Activated naive CD4-positive, alpha-beta T cell treated with anti-CD3 and anti-CD28 coated beads for 36 hours (primary cell): ENCODE data around the gene IKZF5. TPM values are rescaled to one million over a fixed set of nuclear protein-coding genes. Genes with fewer than 3 reads are reported as not detected.

ENCODE experiments used
- CTCF ChIA-PET: fragments of 350-600 bp; sonication (Branson Sonifier 250); formaldehyde crosslinking; loops from one replicate; lab custom pipeline; 2021; ENCODE audit warnings: antibody characterized with exemption; lab: Charles Lee
- DNase-seq: peaks from one replicate; pipeline ENCODE4 v3.0.0-alpha.2; 2020
- H3K27ac Mint-ChIP-seq: one replicate; pipeline ENCODE4 v1.8.0; 2021; ENCODE audit warnings: mild to moderate bottlenecking, mixed read lengths
- H3K27me3 Mint-ChIP-seq: one replicate; pipeline ENCODE4 v1.8.0; 2021; ENCODE audit warnings: low read depth, mixed read lengths
- H3K36me3 Mint-ChIP-seq: one replicate; pipeline ENCODE4 v1.8.0; 2021; ENCODE audit warnings: low read depth, mixed read lengths
- H3K4me1 Mint-ChIP-seq: one replicate; pipeline ENCODE4 v1.8.0; 2021; ENCODE audit warnings: low read depth, mixed read lengths
- H3K4me3 Mint-ChIP-seq: one replicate; pipeline ENCODE4 v1.8.0; 2021; ENCODE audit warnings: mild to moderate bottlenecking, moderate library complexity, mixed read lengths
- H3K9me3 Mint-ChIP-seq: one replicate; pipeline ENCODE4 v1.8.0; 2021; ENCODE audit warnings: mixed read lengths
- intact Hi-C: fragments of 100-400 bp; cut with micrococcal nuclease; formaldehyde crosslinking; loops from one replicate; pipeline ENCODE4 v1.15.1; 2023
- total RNA-seq, 2 experiments: library from RNA; stranded (reverse); gene quantifications; one replicate each; pipeline ENCODE4 v1.2.3, GENCODE V29; 2021

Gene IKZF5
- total RNA-seq, 2 experiments from 2014 or later, result 15.3 to 16.2 TPM

- no peak overlapping the region for H3K4me3 Mint-ChIP-seq
- H3K4me1 Mint-ChIP-seq, result no peaks in the 10 kb centered on the region
- no peak for DNase-seq
- H3K9me3 Mint-ChIP-seq, result no peaks in the 10 kb centered on the region
- H3K36me3 Mint-ChIP-seq, result peaks cover 4% of the 10 kb centered on the region
- intact Hi-C loops, result no loop called here
- no peak overlapping the region for H3K27ac Mint-ChIP-seq
- no peaks in the 10 kb centered on the region for H3K27me3 Mint-ChIP-seq
- CTCF ChIA-PET, result no interaction called here
Observed at GRCh38 chr10:123031124-123031523, 22.5 kb upstream of the IKZF5 start.

- Mint-ChIP-seq H3K27me3 (no peaks in the 10 kb centered on the region), H3K4me1 (no peaks in the 10 kb centered on the region), H3K9me3 (no peaks in the 10 kb centered on the region), H3K27ac (no peak overlapping the region), H3K36me3 (no peaks in the 10 kb centered on the region), H3K4me3 (no peak overlapping the region)
- intact Hi-C loops, result no loop called here
- DNase-seq, result no peak
- CTCF ChIA-PET, result no interaction called here
Observed at GRCh38 chr10:123027861-123028260, 19.3 kb upstream of the IKZF5 start.

- Mint-ChIP-seq H3K27ac (no peak overlapping the region), H3K27me3 (no peaks in the 10 kb centered on the region), H3K9me3 (no peaks in the 10 kb centered on the region), H3K4me3 (no peak overlapping the region), H3K36me3 (no peaks in the 10 kb centered on the region), H3K4me1 (no peaks in the 10 kb centered on the region)
- no peak for DNase-seq
- CTCF ChIA-PET, result interaction anchor here (0.7 kb wide), 1 partner anchor 66 kb away, joined by 4 read pairs; no protein-coding TSS in a partner anchor
- intact Hi-C loops, result no loop called here
Observed at GRCh38 chr10:123026302-123026701, 17.7 kb upstream of the IKZF5 start.

- CTCF ChIA-PET, result interaction anchor here (0.8 to 1.2 kb wide), 2 partner anchors 14 to 18 kb away, joined by 3 read pairs; no protein-coding TSS in a partner anchor
- Mint-ChIP-seq H3K4me1 (no peaks in the 10 kb centered on the region), H3K9me3 (no peaks in the 10 kb centered on the region), H3K36me3 (no peaks in the 10 kb centered on the region), H3K4me3 (no peak overlapping the region), H3K27ac (no peak overlapping the region), H3K27me3 (no peaks in the 10 kb centered on the region)
- DNase-seq, result no peak
- intact Hi-C loops, result no loop called here
Observed at GRCh38 chr10:123024540-123024939, 15.9 kb upstream of the IKZF5 start.

- Mint-ChIP-seq H3K36me3 (peaks cover 1% of the 10 kb centered on the region), H3K9me3 (no peaks in the 10 kb centered on the region), H3K4me3 (no peak overlapping the region), H3K27me3 (no peaks in the 10 kb centered on the region), H3K27ac (no peak overlapping the region), H3K4me1 (peaks cover 1% of the 10 kb centered on the region)
- DNase-seq, result no peak
- CTCF ChIA-PET, result interaction anchor here (0.7 to 2.9 kb wide), 7 partner anchors 9 to 64 kb away, joined by 3 to 11 read pairs (median 3); no protein-coding TSS in a partner anchor
- intact Hi-C loops, result no loop called here
Observed at GRCh38 chr10:123021517-123021916, 12.9 kb upstream of the IKZF5 start.

GRCh38 chr10:123019941-123020703 lies 11.5 kb upstream of the IKZF5 start:
- intact Hi-C loops, result no loop called here
- Mint-ChIP-seq H3K9me3 (no peaks in the 10 kb centered on the region), H3K4me3 (no peak overlapping the region), H3K4me1 (peaks cover 1% of the 10 kb centered on the region), H3K27me3 (no peaks in the 10 kb centered on the region), H3K36me3 (peaks cover 5% of the 10 kb centered on the region), H3K27ac (no peak overlapping the region)
- CTCF ChIA-PET, result interaction anchor here (0.6 to 2.9 kb wide), 2 partner anchors 10 to 70 kb away, joined by 5 to 11 read pairs; no protein-coding TSS in a partner anchor
- DNase-seq, result no peak

GRCh38 chr10:123019264-123019663 lies 10.7 kb upstream of the IKZF5 start:
- peaks cover 1% of the 10 kb centered on the region for H3K4me1 Mint-ChIP-seq
- intact Hi-C loops, result no loop called here
- CTCF ChIA-PET, result interaction anchor here (0.6 kb wide), 1 partner anchor 71 kb away, joined by 5 read pairs; no protein-coding TSS in a partner anchor
- no peaks in the 10 kb centered on the region for H3K9me3 Mint-ChIP-seq
- no peaks in the 10 kb centered on the region for H3K27me3 Mint-ChIP-seq
- no peak for DNase-seq
- peaks cover 6% of the 10 kb centered on the region for H3K36me3 Mint-ChIP-seq
- no peak overlapping the region for H3K4me3 Mint-ChIP-seq
- no peak overlapping the region for H3K27ac Mint-ChIP-seq

- CTCF ChIA-PET, result no interaction called here
- DNase-seq, result no peak
- Mint-ChIP-seq H3K27ac (no peak overlapping the region), H3K27me3 (no peaks in the 10 kb centered on the region), H3K4me1 (peaks cover 1% of the 10 kb centered on the region), H3K9me3 (no peaks in the 10 kb centered on the region), H3K4me3 (no peak overlapping the region), H3K36me3 (peaks cover 8% of the 10 kb centered on the region)
- intact Hi-C loops, result no loop called here
Observed at GRCh38 chr10:123018531-123018930, 9.9 kb upstream of the IKZF5 start.

GRCh38 chr10:123017421-123018165 lies 9.0 kb upstream of the IKZF5 start:
- intact Hi-C loops, result no loop called here
- H3K27ac Mint-ChIP-seq, result no peak overlapping the region
- H3K36me3 Mint-ChIP-seq, result peaks cover 10% of the 10 kb centered on the region
- H3K27me3 Mint-ChIP-seq, result no peaks in the 10 kb centered on the region
- DNase-seq, result no peak
- CTCF ChIA-PET, result no interaction called here
- no peak overlapping the region for H3K4me3 Mint-ChIP-seq
- H3K9me3 Mint-ChIP-seq, result no peaks in the 10 kb centered on the region
- peaks cover 1% of the 10 kb centered on the region for H3K4me1 Mint-ChIP-seq

- no peak overlapping the region for H3K4me3 Mint-ChIP-seq
- H3K4me1 Mint-ChIP-seq, result peaks cover 1% of the 10 kb centered on the region
- no peaks in the 10 kb centered on the region for H3K9me3 Mint-ChIP-seq
- peaks cover 16% of the 10 kb centered on the region for H3K36me3 Mint-ChIP-seq
- no peak overlapping the region for H3K27ac Mint-ChIP-seq
- DNase-seq, result no peak
- CTCF ChIA-PET, result no interaction called here
- intact Hi-C loops, result no loop called here
- H3K27me3 Mint-ChIP-seq, result no peaks in the 10 kb centered on the region
Observed at GRCh38 chr10:123016228-123016627, 7.6 kb upstream of the IKZF5 start.

GRCh38 chr10:123014772-123015171 lies 6.2 kb upstream of the IKZF5 start:
- CTCF ChIA-PET, result no interaction called here
- H3K27me3 Mint-ChIP-seq, result no peaks in the 10 kb centered on the region
- no peak overlapping the region for H3K4me3 Mint-ChIP-seq
- intact Hi-C loops, result no loop called here
- H3K4me1 Mint-ChIP-seq, result peaks cover 9% of the 10 kb centered on the region
- no peaks in the 10 kb centered on the region for H3K9me3 Mint-ChIP-seq
- H3K36me3 Mint-ChIP-seq, result peaks cover 16% of the 10 kb centered on the region
- H3K27ac Mint-ChIP-seq, result no peak overlapping the region
- DNase-seq, result no peak

- CTCF ChIA-PET, result no interaction called here
- no peak for DNase-seq
- no peaks in the 10 kb centered on the region for H3K27me3 Mint-ChIP-seq
- peaks cover 9% of the 10 kb centered on the region for H3K4me1 Mint-ChIP-seq
- no peak overlapping the region for H3K4me3 Mint-ChIP-seq
- intact Hi-C loops, result no loop called here
- H3K27ac Mint-ChIP-seq, result no peak overlapping the region
- no peaks in the 10 kb centered on the region for H3K9me3 Mint-ChIP-seq
- H3K36me3 Mint-ChIP-seq, result peaks cover 16% of the 10 kb centered on the region
Observed at GRCh38 chr10:123013456-123014419, 5.1 kb upstream of the IKZF5 start.
